ENCODE measurements around the gene MATN3. TPM values are rescaled to one million over a fixed set of nuclear protein-coding genes. Genes with fewer than 3 reads are reported as not detected.

The MATN3 gene
- total RNA-seq, 2 donors from 2014 or later: not detected

DNA sequence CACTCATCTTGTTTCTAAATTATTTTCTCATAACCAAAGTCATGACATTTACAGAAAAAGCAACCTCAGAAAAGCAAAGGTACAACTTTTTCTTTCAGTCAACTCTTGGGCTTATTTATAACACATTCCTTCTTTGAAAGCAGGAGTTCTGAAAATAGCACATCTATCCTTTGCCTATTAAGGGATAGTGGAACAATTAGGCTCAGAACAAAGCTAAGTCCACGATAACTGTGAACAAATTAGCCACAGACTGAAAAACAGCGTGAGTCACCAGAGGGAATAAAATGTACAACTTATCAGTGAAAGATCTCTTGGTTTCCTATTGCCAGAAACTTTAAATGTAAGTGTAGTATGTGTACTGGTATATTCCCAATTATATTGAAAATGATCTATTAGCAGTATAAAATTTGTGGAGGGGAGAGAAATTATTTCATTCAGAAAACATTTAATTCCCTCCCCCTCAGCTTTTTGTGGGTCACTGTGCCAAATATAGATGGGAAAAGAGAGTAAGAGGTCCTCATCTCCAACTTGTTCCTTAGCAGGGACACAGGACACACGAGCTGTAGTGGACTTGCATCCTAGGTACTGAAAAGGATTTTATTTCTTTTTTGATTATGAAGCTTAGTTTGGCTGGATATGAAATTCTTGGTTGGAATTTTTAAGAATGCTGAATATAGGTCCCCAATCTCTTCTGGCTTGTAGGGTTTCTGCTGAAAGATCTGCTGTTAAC, 15.4 kb upstream of the MATN3 start:
- H3K4me3 Mint-ChIP-seq: no peak overlapping the region
- H3K27me3 Mint-ChIP-seq: no peaks in the 10 kb centered on the region
- H3K36me3 Mint-ChIP-seq (ENCODE audit: low read depth): peaks cover 18% of the 10 kb centered on the region
- H3K27ac Mint-ChIP-seq: no peak overlapping the region
- no peaks in the 10 kb centered on the region for H3K4me1 Mint-ChIP-seq
- ATAC-seq (no peak), DNase-seq (no peak)
- H3K9me3 ChIP-seq (ENCODE audit: control insufficient read depth, low read length, poor library complexity, severe bottlenecking): no peaks in the 10 kb centered on the region

DNA sequence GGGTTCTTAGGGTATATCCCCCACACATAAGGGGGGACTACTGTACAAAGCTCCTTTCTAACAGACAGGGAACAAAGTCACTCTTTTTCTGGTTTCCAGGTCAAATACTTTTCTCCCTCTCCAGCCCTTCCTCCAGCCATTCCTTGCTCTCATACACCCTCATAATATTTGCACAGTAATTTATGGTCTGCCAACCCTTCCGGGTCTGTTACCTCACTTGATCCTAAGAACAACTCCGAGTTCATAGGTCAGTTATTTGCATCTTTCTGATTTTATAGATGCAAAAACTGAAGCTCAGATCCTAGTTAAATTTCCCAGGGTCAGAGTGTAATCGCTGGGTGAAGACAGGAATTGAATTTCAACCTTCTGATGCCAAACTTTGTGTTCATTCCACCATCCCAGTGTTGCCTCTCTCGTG, 14.8 kb upstream of the MATN3 start:
- H3K27ac Mint-ChIP-seq: no peak overlapping the region
- H3K36me3 Mint-ChIP-seq (ENCODE audit: low read depth): peaks cover 18% of the 10 kb centered on the region
- H3K4me1 Mint-ChIP-seq: no peaks in the 10 kb centered on the region
- ATAC-seq (no peak), DNase-seq (no peak)
- H3K27me3 Mint-ChIP-seq: no peaks in the 10 kb centered on the region
- H3K4me3 Mint-ChIP-seq: no peak overlapping the region
- no peaks in the 10 kb centered on the region for H3K9me3 ChIP-seq (ENCODE audit: control insufficient read depth, low read length, poor library complexity, severe bottlenecking)

GRCh38 chr2:20025065-20025786, 12.8 kb upstream of the MATN3 start:
- H3K27me3 Mint-ChIP-seq: no peaks in the 10 kb centered on the region
- peaks cover 11% of the 10 kb centered on the region for H3K36me3 Mint-ChIP-seq (ENCODE audit: low read depth)
- no peak overlapping the region for H3K27ac Mint-ChIP-seq

DNA sequence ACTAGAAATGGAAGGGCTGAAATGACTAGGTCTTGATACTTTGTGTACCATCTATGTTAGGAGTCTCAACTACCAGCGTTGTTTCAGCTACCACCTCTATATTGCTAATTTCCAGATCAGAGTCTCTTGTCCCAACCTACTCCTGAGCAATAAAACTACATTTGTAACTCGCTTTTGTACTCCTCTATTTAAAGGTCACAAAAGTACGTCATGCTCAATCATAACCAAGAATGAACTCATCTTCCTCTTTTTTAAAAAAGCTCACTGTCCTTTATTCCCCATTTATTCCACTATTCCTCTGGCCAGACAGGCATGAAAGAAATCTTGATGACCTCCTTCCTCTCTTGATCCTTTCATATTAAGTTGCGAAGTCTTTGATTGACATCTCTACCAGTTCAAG, 11.2 kb upstream of the MATN3 start:
- Mint-ChIP-seq H3K27me3 (no peaks in the 10 kb centered on the region), H3K4me1 (no peaks in the 10 kb centered on the region), H3K4me3 (no peak overlapping the region), H3K27ac (no peak overlapping the region), H3K36me3 (ENCODE audit: low read depth) (peaks cover 7% of the 10 kb centered on the region)
- DNase-seq: no peak
- H3K9me3 ChIP-seq (ENCODE audit: control insufficient read depth, low read length, poor library complexity, severe bottlenecking): peaks cover 2% of the 10 kb centered on the region
- no peak for ATAC-seq

More at GRCh38 chr2:20025065-20025786, 12.8 kb upstream of the MATN3 start:
- Mint-ChIP-seq H3K4me1 (no peaks in the 10 kb centered on the region), H3K4me3 (no peak overlapping the region)
- ATAC-seq (no peak), DNase-seq (no peak)
- H3K9me3 ChIP-seq (ENCODE audit: control insufficient read depth, low read length, poor library complexity, severe bottlenecking): no peaks in the 10 kb centered on the region

- Mint-ChIP-seq H3K4me3 (no peak overlapping the region), H3K27me3 (no peaks in the 10 kb centered on the region), H3K27ac (no peak overlapping the region), H3K36me3 (ENCODE audit: low read depth) (peaks cover 2% of the 10 kb centered on the region), H3K4me1 (no peaks in the 10 kb centered on the region)
- ATAC-seq (no peak), DNase-seq (no peak)
- peaks cover 2% of the 10 kb centered on the region for H3K9me3 ChIP-seq (ENCODE audit: control insufficient read depth, low read length, poor library complexity, severe bottlenecking)
Measured at GRCh38 chr2:20021405-20022009, 9.0 kb upstream of the MATN3 start.

DNA sequence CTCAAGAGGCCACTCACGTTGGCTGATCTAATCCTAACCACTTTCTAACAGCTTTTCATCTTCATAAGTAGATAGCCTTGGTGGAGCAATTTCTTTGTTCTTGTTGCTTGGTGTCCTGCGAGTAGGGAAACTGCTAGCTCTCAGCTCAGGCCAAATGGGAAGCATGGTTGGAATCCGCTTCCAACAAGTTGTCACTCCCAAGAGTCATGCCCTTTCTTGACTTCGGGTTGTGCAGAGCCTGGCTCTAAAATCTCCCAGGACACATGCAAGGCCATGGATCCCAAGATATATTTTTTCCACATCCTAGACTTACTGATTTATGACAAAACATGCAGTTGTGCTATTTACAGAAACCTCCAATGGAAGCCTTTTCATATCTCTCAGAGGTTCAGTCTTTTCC, 7.3 kb upstream of the MATN3 start:
- ATAC-seq (no peak), DNase-seq (no peak)
- Mint-ChIP-seq H3K36me3 (ENCODE audit: low read depth) (peaks cover 2% of the 10 kb centered on the region), H3K4me3 (no peak overlapping the region), H3K27me3 (no peaks in the 10 kb centered on the region), H3K4me1 (no peaks in the 10 kb centered on the region), H3K27ac (no peak overlapping the region)
- H3K9me3 ChIP-seq (ENCODE audit: control insufficient read depth, low read length, poor library complexity, severe bottlenecking): peaks cover 2% of the 10 kb centered on the region

- no peak overlapping the region for H3K4me3 Mint-ChIP-seq
- H3K36me3 Mint-ChIP-seq (ENCODE audit: low read depth): peaks cover 2% of the 10 kb centered on the region
- no peak for ATAC-seq
- no peaks in the 10 kb centered on the region for H3K4me1 Mint-ChIP-seq
- H3K9me3 ChIP-seq (ENCODE audit: control insufficient read depth, low read length, poor library complexity, severe bottlenecking): peaks cover 2% of the 10 kb centered on the region
- no peaks in the 10 kb centered on the region for H3K27me3 Mint-ChIP-seq
- no peak for DNase-seq
- no peak overlapping the region for H3K27ac Mint-ChIP-seq
Measured at GRCh38 chr2:20018601-20019152, 6.2 kb upstream of the MATN3 start.

- Mint-ChIP-seq H3K36me3 (ENCODE audit: low read depth) (no peaks in the 10 kb centered on the region), H3K27me3 (peaks cover 14% of the 10 kb centered on the region), H3K27ac (no peak overlapping the region), H3K4me1 (peaks cover 6% of the 10 kb centered on the region), H3K4me3 (no peak overlapping the region)
- DNase-seq (no peak), ATAC-seq (no peak)
- H3K9me3 ChIP-seq (ENCODE audit: control insufficient read depth, low read length, poor library complexity, severe bottlenecking): peaks cover 2% of the 10 kb centered on the region
Measured at GRCh38 chr2:20016346-20016745, 3.9 kb upstream of the MATN3 start.

GRCh38 chr2:20015482-20016083, 3.1 kb upstream of the MATN3 start:
- Mint-ChIP-seq H3K4me1 (peaks cover 6% of the 10 kb centered on the region), H3K4me3 (no peak overlapping the region), H3K27ac (no peak overlapping the region), H3K36me3 (ENCODE audit: low read depth) (no peaks in the 10 kb centered on the region), H3K27me3 (peaks cover 21% of the 10 kb centered on the region)
- ATAC-seq: peak; percentile 69
- peaks cover 2% of the 10 kb centered on the region for H3K9me3 ChIP-seq (ENCODE audit: control insufficient read depth, low read length, poor library complexity, severe bottlenecking)
- no peak for DNase-seq

DNA sequence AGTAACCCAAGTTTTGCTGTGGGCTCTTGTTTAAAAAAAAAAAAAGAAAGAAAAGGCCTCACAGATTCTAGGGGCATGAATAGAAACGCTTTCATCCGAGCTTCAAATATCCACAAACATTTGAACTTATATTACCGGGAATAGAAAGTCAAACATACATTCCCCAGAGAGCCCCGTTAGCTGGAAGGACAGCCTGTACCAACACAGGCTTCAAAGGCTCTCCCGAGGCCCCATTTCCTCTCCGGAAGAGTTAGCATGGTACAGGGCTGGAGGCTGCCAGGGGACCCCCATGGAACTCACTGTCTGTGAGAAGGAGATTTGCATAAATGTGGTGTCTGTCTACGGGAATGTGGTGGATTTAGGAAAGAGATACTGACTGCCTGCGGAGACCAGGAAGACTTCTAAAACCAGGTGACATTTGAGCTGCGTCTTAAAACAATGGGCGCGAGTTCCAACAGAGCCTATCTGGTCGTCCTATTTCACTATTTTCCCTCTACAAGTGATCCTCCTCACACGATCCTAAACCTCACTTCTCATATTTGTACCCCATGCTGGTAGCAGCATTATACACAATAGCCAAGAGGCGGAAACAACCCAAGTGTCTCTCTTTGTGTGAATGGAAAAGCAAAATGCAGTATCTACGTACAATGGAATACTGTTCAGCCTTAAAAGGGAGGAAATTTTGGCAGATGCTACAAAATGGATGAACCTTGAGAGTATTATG, 820 bp upstream of the MATN3 start:
- Mint-ChIP-seq H3K27ac (no peak overlapping the region), H3K4me1 (peaks cover 6% of the 10 kb centered on the region), H3K36me3 (ENCODE audit: low read depth) (no peaks in the 10 kb centered on the region), H3K27me3 (peaks cover 28% of the 10 kb centered on the region), H3K4me3 (peak overlapping the region; percentile 87)
- DNase-seq (no peak), ATAC-seq (no peak)
- no peaks in the 10 kb centered on the region for H3K9me3 ChIP-seq (ENCODE audit: control insufficient read depth, low read length, poor library complexity, severe bottlenecking)

DNA sequence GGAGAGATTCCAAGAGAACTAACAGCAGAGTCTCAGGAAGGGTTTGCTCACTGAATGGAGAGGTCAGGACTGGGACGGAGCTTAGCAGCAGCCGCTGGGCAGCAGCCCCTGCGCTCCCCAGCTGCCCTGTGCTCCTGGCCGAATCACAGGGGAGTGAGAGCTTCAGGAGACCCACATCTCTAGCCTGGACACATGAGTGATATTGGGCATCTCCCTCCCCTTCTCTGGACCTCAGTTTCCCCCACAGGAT, 511 bp downstream of the MATN3 start:
- peaks cover 41% of the 10 kb centered on the region for H3K27me3 Mint-ChIP-seq
- H3K27ac Mint-ChIP-seq: peak overlapping the region; percentile 24
- no peaks in the 10 kb centered on the region for H3K36me3 Mint-ChIP-seq (ENCODE audit: low read depth)

DNA sequence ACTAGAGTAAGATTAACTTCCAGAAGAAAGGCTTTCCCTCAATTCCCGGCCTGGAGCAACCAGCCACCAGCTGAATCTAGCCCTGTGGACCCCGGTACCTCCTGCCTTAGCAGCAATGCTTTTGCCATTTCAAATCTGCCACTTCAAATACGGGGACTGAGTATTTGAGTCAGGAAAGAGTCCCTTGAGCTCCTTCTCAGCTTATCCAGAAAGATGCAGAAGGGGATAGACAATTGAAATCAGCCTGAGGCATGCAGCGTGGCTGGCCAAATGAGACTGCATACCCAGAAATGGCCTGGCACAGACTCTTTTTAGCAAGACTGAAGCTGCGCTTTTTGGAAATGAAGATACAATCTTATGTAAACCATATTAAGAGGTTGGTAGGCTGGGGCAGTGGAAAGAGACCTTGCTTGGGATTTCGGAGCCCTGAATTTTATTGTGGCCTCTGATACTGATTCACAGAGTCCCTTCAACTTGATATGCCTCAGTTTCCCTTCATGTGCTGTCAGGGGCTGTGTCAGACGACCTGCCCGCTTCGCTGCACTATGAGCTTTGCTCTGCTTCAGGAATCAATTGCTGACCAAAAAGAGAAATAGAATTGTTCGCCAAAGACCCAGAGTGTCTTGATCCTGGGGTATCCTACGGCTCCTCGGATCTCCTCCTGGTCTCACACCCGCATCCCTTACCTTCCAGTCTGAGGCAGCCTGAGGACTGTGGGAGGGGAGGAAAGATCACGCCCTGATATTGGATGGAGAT, 1.0 kb downstream of the MATN3 start:
- H3K27me3 Mint-ChIP-seq: peaks cover 46% of the 10 kb centered on the region

More for the DNA sequence above, 511 bp downstream of the MATN3 start:
- ATAC-seq (no peak), DNase-seq (no peak)
- peaks cover 6% of the 10 kb centered on the region for H3K4me1 Mint-ChIP-seq
- peak overlapping the region; percentile 82 for H3K4me3 Mint-ChIP-seq
- H3K9me3 ChIP-seq (ENCODE audit: control insufficient read depth, low read length, poor library complexity, severe bottlenecking): no peaks in the 10 kb centered on the region

More for the DNA sequence above, 1.0 kb downstream of the MATN3 start:
- no peak for DNase-seq
- H3K27ac Mint-ChIP-seq: peak overlapping the region; percentile 24
- no peaks in the 10 kb centered on the region for H3K36me3 Mint-ChIP-seq (ENCODE audit: low read depth)
- H3K4me1 Mint-ChIP-seq: peaks cover 6% of the 10 kb centered on the region
- H3K4me3 Mint-ChIP-seq: peak overlapping the region; percentile 82
- no peak for ATAC-seq
- no peaks in the 10 kb centered on the region for H3K9me3 ChIP-seq (ENCODE audit: control insufficient read depth, low read length, poor library complexity, severe bottlenecking)

Measured in T-helper 17 cell (primary cell).